WERI-Rb-1 (cell line): ENCODE measurements around the gene SIVA1.
A peak's percentile ranks its signal among the peaks of the same experiment; 100 is the strongest.

ENCODE experiments used
- DNase-seq: peaks from one replicate; pipeline ENCODE4 v3.0.0-alpha.2; 2020
- H3K27ac ChIP-seq: fragments of 250-450 bp; sonication (Bioruptor Pico); 2 replicates; pipeline ENCODE4 v1.5.1; 2020; ENCODE audit warnings: mild to moderate bottlenecking, moderate library complexity
- H3K27me3 ChIP-seq: fragments of 250-450 bp; sonication (Bioruptor Pico); 2 replicates; pipeline ENCODE4 v1.5.1; 2021; ENCODE audit warnings: mild to moderate bottlenecking, low read depth, moderate library complexity; ENCODE audit not compliant: insufficient read depth, severe bottlenecking
- H3K36me3 ChIP-seq: fragments of 250-450 bp; sonication (Bioruptor Pico); 2 replicates; pipeline ENCODE4 v1.5.1; 2020; ENCODE audit warnings: mild to moderate bottlenecking, moderate library complexity
- H3K4me3 ChIP-seq: 2 replicates; pipeline ENCODE4 v1.5.1; 2011; ENCODE audit warnings: low read depth, mild to moderate bottlenecking, control low read depth, low read length
- H3K9me3 ChIP-seq: fragments of 250-450 bp; sonication (Bioruptor Pico); 2 replicates; pipeline ENCODE4 v1.5.1; 2021; ENCODE audit warnings: mild to moderate bottlenecking, moderate library complexity; ENCODE audit not compliant: severe bottlenecking
- TF ChIP-seq, protein P1 (sequence below): IDR thresholded peaks from 2 replicates; pipeline ENCODE4 v1.5.1; 2011; ENCODE audit warnings: low read depth, mild to moderate bottlenecking, control low read depth, inconsistent platforms, low read length

The SIVA1 gene

DNA sequence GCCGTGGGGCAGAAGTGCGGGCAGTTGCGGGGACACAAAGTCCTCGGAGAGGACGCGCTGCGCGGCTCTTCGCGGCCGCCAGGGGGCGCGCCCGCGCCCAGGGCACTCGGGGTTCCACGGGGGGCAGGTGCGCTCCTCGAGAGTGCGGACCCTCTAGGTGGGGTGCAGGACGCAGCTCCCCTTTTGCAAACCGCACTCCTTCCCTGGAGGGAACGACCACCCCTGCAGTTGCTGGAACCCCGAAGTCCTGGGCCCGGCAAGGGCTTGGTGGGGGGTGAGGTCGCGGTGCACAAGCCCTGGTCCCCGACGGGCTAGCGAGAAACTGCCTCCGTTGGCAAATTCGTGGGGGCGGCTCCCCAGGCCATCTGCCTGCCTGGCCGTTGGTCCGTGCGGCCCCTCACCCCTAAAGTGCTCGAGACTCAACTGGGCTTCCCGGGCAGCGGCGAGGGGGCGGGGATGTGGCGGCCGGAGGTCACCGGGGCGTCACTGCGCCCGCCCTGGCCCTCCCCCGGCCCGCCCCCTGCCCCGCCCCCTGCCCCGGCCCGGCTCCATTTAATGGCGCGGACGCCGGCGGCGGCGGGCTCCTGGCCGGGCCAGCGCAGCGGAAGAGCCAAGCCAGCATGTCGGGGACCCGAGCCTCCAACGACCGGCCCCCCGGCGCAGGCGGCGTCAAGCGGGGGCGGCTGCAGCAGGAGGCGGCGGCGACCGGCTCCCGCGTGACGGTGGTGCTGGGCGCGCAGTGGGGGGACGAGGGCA, 29.1 kb upstream of the SIVA1 start, which contains the start of gene ADSS1:
ADSS1 (plus strand) TSS at position 579 of the 756 bp plus-strand sequence; CDS start at position 621, 42 bp downstream.
- peak; percentile 62 for DNase-seq
- no peaks in the 10 kb centered on the region for H3K9me3 ChIP-seq
- H3K27ac ChIP-seq: peak within 1 kb of the TSS; percentile 72
- H3K27me3 ChIP-seq: no peaks in the 10 kb centered on the region
- H3K4me3 ChIP-seq: peak within 1 kb of the TSS; percentile 41
- no peaks in the 10 kb centered on the region; the same call in 1 of the 2 replicates for H3K36me3 ChIP-seq
- TF ChIP-seq, protein P1, sequence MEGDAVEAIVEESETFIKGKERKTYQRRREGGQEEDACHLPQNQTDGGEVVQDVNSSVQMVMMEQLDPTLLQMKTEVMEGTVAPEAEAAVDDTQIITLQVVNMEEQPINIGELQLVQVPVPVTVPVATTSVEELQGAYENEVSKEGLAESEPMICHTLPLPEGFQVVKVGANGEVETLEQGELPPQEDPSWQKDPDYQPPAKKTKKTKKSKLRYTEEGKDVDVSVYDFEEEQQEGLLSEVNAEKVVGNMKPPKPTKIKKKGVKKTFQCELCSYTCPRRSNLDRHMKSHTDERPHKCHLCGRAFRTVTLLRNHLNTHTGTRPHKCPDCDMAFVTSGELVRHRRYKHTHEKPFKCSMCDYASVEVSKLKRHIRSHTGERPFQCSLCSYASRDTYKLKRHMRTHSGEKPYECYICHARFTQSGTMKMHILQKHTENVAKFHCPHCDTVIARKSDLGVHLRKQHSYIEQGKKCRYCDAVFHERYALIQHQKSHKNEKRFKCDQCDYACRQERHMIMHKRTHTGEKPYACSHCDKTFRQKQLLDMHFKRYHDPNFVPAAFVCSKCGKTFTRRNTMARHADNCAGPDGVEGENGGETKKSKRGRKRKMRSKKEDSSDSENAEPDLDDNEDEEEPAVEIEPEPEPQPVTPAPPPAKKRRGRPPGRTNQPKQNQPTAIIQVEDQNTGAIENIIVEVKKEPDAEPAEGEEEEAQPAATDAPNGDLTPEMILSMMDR: peak; percentile 94

DNA sequence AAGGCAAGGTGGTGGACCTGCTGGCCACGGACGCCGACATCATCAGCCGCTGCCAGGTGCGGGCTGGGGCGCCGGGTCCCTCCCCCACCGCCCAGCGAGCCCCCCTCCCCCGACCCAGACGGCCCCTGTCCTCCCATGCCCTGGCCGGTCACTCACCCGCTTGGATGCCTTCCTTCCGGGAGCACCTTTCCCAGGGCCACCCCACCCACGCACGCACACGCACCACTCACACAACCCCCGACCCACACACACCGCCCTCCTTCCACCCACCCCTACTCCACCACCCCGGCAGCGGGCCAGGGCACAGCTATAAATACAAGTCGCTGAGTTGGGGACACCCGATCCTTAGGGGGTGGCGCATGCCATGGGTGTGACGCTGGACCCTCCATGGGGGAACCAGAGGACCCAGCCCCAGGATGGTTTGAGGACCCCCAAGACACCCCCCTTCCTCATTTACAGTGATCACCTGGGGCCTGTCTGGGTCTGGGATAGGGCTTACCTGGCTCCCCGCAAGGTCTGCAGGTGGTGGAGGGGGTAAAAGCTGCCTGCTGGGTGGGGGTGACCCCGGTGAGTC, 28.5 kb upstream of the SIVA1 start:
- DNase-seq: peak; percentile 40
- H3K36me3 ChIP-seq: no peaks in the 10 kb centered on the region; the same call in 1 of the 2 replicates
- H3K4me3 ChIP-seq: peak overlapping the region; percentile 41
- no peaks in the 10 kb centered on the region for H3K27me3 ChIP-seq
- H3K9me3 ChIP-seq: no peaks in the 10 kb centered on the region
- H3K27ac ChIP-seq: peak overlapping the region; percentile 72
- TF ChIP-seq, protein P1: no peak

DNA sequence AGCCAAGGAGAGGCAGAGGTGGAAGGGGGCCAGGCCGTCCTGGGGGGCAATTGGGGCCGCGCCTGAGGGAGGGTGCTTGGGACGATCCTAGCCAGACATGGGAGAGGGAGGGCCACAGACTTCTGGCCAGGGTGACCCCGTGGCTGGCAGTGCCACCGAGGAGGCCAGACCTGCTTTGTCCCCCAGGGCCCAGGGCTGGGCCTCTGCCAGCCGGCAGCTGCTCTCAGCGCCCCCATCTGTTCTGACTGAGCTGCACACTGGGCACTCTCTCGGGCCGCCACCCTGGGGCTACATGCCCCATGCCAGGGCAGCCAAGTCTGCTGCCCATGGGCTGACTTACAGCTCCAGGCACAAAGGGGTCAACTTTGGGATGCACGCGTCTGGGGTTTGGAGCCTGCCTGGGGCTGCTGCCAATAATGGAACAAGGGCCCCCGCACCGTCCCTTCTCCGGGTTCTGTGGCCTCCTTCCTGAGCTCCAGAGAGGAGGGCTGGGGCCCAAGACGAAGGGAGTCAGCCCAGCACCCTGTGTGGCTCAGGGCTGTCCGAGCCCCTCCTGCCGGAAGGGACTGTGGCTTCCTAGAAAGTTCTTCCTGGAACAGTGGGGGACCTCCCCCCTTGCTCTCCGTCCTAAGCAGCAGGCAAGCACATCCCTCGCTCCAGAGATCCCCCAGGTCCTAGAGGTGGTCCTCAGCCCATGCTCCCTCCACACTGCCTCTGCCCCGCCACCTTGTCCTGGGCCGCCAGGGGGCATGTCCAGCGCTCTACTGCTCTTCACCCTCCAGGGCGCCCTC, 27.8 kb upstream of the SIVA1 start:
- H3K27me3 ChIP-seq: no peaks in the 10 kb centered on the region
- no peak overlapping the region for H3K27ac ChIP-seq
- no peaks in the 10 kb centered on the region for H3K9me3 ChIP-seq
- no peaks in the 10 kb centered on the region for H3K36me3 ChIP-seq
- DNase-seq: no peak
- H3K4me3 ChIP-seq: peak overlapping the region; percentile 41
- TF ChIP-seq, protein P1: peak; percentile 23; the same call in 1 of the 2 replicates

DNA sequence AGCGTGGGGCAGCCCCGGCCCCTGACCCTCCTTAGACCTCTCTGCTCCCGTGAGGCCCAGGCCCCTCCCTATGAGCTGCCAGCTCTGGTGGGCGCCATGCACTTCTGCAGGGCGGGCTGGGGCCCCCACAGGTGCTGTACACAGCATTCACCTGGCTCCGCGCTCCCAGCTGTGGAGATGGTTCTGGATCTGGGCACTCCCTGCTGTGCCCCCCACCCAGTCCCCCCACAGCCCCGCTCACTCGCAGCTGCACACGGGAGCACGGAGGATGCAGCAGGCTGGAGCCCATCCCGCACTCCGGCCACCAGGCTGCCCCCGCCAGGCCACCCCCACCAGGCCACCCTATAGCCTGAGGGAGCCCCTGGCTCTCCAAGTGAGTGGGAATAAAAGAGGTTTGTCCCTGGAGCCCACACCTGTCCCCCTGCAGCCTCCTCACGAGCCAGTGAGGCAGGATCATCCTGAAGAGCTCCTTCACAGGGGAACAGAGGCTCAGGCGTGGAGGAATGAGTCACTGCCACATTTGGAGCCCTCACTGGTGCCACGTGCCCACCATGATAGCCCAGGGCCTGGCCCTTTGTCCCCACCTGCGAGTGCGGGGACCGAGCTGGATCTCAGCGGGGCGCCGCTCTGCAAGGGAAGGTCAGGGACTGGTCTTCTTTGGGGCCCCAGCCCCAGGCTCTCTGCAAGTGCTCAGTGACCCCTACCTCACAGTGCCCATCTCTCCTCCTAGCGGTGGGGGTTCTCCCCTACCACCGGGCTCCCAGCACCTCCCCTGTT, 27.0 kb upstream of the SIVA1 start:
- Histone ChIP-seq H3K4me3 (no peak overlapping the region), H3K27me3 (no peaks in the 10 kb centered on the region), H3K36me3 (no peaks in the 10 kb centered on the region), H3K9me3 (no peaks in the 10 kb centered on the region), H3K27ac (no peak overlapping the region)
- no peak for DNase-seq
- TF ChIP-seq, protein P1: no peak

DNA sequence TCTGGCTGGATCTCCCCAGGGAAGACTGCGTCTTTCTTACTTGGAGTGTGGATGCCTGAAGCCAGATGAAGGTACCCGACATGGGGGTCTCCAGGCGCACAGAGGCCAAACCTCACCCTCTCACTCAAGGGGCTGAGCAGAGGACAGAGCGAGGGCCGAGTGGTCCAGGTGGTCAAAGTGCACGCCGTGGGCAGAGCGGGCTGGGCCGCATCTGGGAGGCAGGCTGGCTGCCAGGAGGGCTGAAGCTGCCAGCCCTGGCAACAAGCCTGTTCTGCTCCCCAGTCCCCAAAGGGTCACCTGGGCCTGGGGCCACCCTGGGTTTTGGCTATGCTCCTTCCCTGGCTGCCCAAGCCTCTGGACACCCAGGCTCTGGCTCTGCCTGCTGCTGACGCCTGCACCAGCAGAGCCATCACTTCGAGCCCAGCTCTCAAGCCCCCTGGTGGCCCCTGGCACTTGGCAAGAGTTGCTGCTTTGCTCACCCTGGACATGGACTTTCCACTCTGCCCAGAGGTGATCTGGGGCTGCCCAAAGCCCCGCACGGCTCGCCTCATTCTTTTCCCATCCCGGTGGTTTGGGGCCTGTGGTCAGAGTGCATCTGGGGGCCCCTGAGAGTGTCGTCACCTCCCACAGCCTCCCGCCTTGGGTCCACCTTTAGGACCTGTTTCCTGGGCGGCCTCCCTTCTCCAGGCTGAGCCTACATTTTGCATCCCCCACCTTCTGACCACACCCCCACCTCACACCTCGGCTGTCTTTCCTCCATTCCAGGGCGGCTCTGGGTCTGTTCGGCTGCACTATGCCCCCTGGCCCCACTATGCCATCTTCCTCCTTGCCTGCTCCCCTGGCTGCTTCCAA, 26.1 kb upstream of the SIVA1 start:
- TF ChIP-seq, protein P1: peak; percentile 41

More for the DNA sequence above, 26.1 kb upstream of the SIVA1 start:
- no peak for DNase-seq
- Histone ChIP-seq H3K27me3 (no peaks in the 10 kb centered on the region), H3K4me3 (no peak overlapping the region), H3K27ac (no peak overlapping the region), H3K9me3 (no peaks in the 10 kb centered on the region), H3K36me3 (no peaks in the 10 kb centered on the region)
